Fibroblast of lung (primary cell): ENCODE data around the gene RNF2. TPM values are rescaled to one million over a fixed set of nuclear protein-coding genes. Genes with fewer than 3 reads are reported as not detected.

Experiments used
- DNase-seq, 2 donors: peaks; one replicate each; pipeline versions ENCODE4 v3.0.0 to v3.0.0-alpha.2; 2010; ENCODE audit warnings: low read depth in 2 of 2
- H2AFZ ChIP-seq: 2 replicates; pipeline ENCODE4 v1.5.1; 2012; ENCODE audit warnings: low read length, control low read depth, inconsistent platforms
- H3K27ac ChIP-seq: 2 replicates; pipeline ENCODE4 v1.5.1; 2011; ENCODE audit warnings: low read length, control low read depth; ENCODE audit not compliant: insufficient read depth
- H3K27me3 ChIP-seq: 2 replicates; pipeline ENCODE4 v1.5.1; 2011; ENCODE audit warnings: mild to moderate bottlenecking, low read length; ENCODE audit not compliant: control insufficient read depth, insufficient read depth
- H3K36me3 ChIP-seq: 2 replicates; pipeline ENCODE4 v1.5.1; 2011; ENCODE audit warnings: low read length; ENCODE audit not compliant: control insufficient read depth, insufficient read depth
- H3K4me1 ChIP-seq: 2 replicates; pipeline ENCODE4 v1.5.1; 2011; ENCODE audit warnings: low read length; ENCODE audit not compliant: control insufficient read depth, insufficient read depth; ENCODE audit errors: extremely low read depth
- H3K4me2 ChIP-seq: 2 replicates; pipeline ENCODE4 v1.5.1; 2011; ENCODE audit warnings: low read length, control low read depth; ENCODE audit not compliant: insufficient read depth; ENCODE audit errors: extremely low read depth
- H3K4me3 ChIP-seq, 4 experiments: fragments of 200-600 bp in 1 of 4; sonication (generic) in 1 of 4; replicated peaks in 1 of 4; 2 replicates each; pipeline ENCODE4 v1.5.1; 2011 to 2016; ENCODE audit warnings: low read length in 4 of 4, low read depth in 3 of 4, mild to moderate bottlenecking in 3 of 4, control low read depth in 2 of 4, inconsistent platforms in 1 of 4, mixed read lengths in 1 of 4; ENCODE audit not compliant: insufficient read depth in 1 of 4; ENCODE audit errors: control extremely low read depth in 1 of 4
- H3K79me2 ChIP-seq: 2 replicates; pipeline ENCODE4 v1.5.1; 2012; ENCODE audit warnings: mild to moderate bottlenecking, low read length, inconsistent platforms; ENCODE audit not compliant: control insufficient read depth, insufficient read depth
- H3K9ac ChIP-seq: 2 replicates; pipeline ENCODE4 v1.5.1; 2011; ENCODE audit warnings: mild to moderate bottlenecking, low read length, control low read depth; ENCODE audit not compliant: insufficient read depth
- H3K9me3 ChIP-seq: 2 replicates; pipeline ENCODE4 v1.5.1; 2012; ENCODE audit warnings: low read depth, low read length; ENCODE audit not compliant: control insufficient read depth, insufficient read depth
- H4K20me1 ChIP-seq: 2 replicates; pipeline ENCODE4 v1.5.1; 2011; ENCODE audit warnings: low read length; ENCODE audit not compliant: control insufficient read depth, insufficient read depth; ENCODE audit errors: extremely low read depth
- EZH2 ChIP-seq: IDR thresholded peaks from 2 replicates; pipeline ENCODE4 v1.5.1; 2012; ENCODE audit warnings: low read length, control low read depth, mild to moderate bottlenecking; ENCODE audit errors: missing control alignments
- polyA plus RNA-seq, 2 donors: library from polyadenylated mRNA; depleted of rRNA in 1 of 2; stranded (reverse) in 1 of 2; unstranded in 1 of 2; fragments of >200 nt; gene quantifications; 2 replicates each; pipeline ENCODE4 v1.2.1, GENCODE V29; 2011 to 2012; ENCODE audit warnings: missing spikeins in 1 of 2
- total RNA-seq: library from RNA; depleted of rRNA; stranded (reverse); fragments of >200 nt; gene quantifications from 2 replicates; pipeline ENCODE4 v1.2.1, GENCODE V29; 2014
- TF ChIP-seq, protein P1 (sequence below), 2 donors: IDR thresholded peaks in 1 of 2; conservative IDR thresholded peaks in 1 of 2; 1 replicate in 1 of 2; 2 replicates in 1 of 2; pipeline ENCODE4 v1.5.1; 2011 to 2012; ENCODE audit warnings: low read length in 2 of 2, control low read depth in 1 of 2, inconsistent platforms in 1 of 2, low read depth in 1 of 2, mild to moderate bottlenecking in 1 of 2

RNF2 gene
- total and polyA plus RNA-seq, 2 donors (not counting 1 experiment from before 2014, with no cell fraction given) = 19.7 to 40.6 TPM

DNA sequence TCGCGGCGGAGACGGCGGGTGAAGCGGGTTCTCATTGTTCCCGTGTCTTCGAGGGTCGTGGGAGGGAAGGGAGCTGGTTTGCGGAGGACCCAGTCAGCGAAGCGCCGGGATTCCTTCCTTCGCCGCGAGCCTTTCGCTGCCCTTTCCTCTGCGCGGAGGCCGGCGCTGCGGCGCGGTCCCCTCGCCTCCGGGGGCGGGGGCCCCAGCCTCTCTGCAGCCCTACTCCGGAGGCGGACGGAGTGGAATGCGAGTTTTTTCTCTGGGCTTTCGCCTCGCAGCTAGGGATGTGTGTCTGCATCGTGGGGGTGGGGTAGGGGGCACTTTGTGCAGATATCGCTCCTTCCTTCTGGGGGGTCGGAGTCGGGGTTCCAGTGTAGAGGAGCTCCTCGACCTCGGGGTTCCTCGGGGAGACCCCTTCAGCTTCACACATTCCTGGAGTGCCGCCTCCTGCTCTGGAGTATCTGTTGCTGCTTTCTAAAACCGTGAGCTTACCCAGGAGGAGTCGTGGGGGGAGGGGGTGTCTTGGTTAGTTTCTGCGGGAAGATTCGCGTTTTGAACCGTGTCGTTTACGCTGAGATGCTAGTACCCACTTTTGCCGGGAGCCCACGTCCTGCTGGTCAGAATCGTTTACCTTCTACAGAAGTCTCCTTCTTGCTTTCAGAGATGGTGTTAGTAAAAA, 595 bp downstream of the RNF2 start:
- H2AFZ ChIP-seq = peak overlapping the region; percentile 75
- peaks cover 28% of the 10 kb centered on the region for H3K79me2 ChIP-seq
- no peaks in the 10 kb centered on the region for H3K36me3 ChIP-seq
- H3K27me3 ChIP-seq = no peaks in the 10 kb centered on the region
- H3K9ac ChIP-seq = peak overlapping the region; percentile 76
- H3K4me2 ChIP-seq = peak overlapping the region; percentile 89
- peak; percentile 23 to 38 for DNase-seq
- H3K27ac ChIP-seq = peak overlapping the region; percentile 29
- no peaks in the 10 kb centered on the region for H3K4me1 ChIP-seq
- TF ChIP-seq, protein P1, sequence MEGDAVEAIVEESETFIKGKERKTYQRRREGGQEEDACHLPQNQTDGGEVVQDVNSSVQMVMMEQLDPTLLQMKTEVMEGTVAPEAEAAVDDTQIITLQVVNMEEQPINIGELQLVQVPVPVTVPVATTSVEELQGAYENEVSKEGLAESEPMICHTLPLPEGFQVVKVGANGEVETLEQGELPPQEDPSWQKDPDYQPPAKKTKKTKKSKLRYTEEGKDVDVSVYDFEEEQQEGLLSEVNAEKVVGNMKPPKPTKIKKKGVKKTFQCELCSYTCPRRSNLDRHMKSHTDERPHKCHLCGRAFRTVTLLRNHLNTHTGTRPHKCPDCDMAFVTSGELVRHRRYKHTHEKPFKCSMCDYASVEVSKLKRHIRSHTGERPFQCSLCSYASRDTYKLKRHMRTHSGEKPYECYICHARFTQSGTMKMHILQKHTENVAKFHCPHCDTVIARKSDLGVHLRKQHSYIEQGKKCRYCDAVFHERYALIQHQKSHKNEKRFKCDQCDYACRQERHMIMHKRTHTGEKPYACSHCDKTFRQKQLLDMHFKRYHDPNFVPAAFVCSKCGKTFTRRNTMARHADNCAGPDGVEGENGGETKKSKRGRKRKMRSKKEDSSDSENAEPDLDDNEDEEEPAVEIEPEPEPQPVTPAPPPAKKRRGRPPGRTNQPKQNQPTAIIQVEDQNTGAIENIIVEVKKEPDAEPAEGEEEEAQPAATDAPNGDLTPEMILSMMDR (conservative IDR thresholded peaks at IDR 0.05 in 1 of 2, IDR thresholded peaks at IDR 0.05 in 1 of 2; ENCODE audit: low read depth in 1 of 2, low read length in 2 of 2) = no peak
- no peak for TF ChIP-seq EZH2
- H3K4me3 ChIP-seq = peak overlapping the region; percentile 80 to 97 (median 90)
- no peaks in the 10 kb centered on the region for H3K9me3 ChIP-seq
- H4K20me1 ChIP-seq = peaks cover 4% of the 10 kb centered on the region

- no peaks in the 10 kb centered on the region for H3K9me3 ChIP-seq
- no peak overlapping the region for H2AFZ ChIP-seq
- peaks cover 34% of the 10 kb centered on the region for H3K79me2 ChIP-seq
- H4K20me1 ChIP-seq = peaks cover 4% of the 10 kb centered on the region
- no peak overlapping the region for H3K27ac ChIP-seq
- no peaks in the 10 kb centered on the region for H3K4me1 ChIP-seq
- no peaks in the 10 kb centered on the region for H3K36me3 ChIP-seq
- peak overlapping the region; percentile 80 to 97 (median 90) for H3K4me3 ChIP-seq
- H3K9ac ChIP-seq = peak overlapping the region; percentile 76
- TF ChIP-seq, protein P1 (conservative IDR thresholded peaks at IDR 0.05 in 1 of 2, IDR thresholded peaks at IDR 0.05 in 1 of 2; ENCODE audit: low read depth in 1 of 2, low read length in 2 of 2) = no peak
- no peak for TF ChIP-seq EZH2
- H3K4me2 ChIP-seq = peak overlapping the region; percentile 89
- H3K27me3 ChIP-seq = no peaks in the 10 kb centered on the region
- no peak for DNase-seq
These were observed 1.3 kb downstream of the RNF2 start for GRCh38 chr1:185046668-185047067.

- Histone ChIP-seq H2AFZ (no peak overlapping the region), H3K79me2 (peaks cover 48% of the 10 kb centered on the region), H4K20me1 (peaks cover 4% of the 10 kb centered on the region), H3K36me3 (no peaks in the 10 kb centered on the region), H3K4me1 (no peaks in the 10 kb centered on the region), H3K4me3 (no peak overlapping the region), H3K27ac (no peak overlapping the region), H3K4me2 (no peak overlapping the region), H3K9ac (no peak overlapping the region), H3K9me3 (no peaks in the 10 kb centered on the region), H3K27me3 (no peaks in the 10 kb centered on the region)
- no peak for DNase-seq
- TF ChIP-seq, protein P1 (conservative IDR thresholded peaks at IDR 0.05 in 1 of 2, IDR thresholded peaks at IDR 0.05 in 1 of 2; ENCODE audit: low read depth in 1 of 2, low read length in 2 of 2) = no peak
- no peak for TF ChIP-seq EZH2
These were observed 4.3 kb downstream of the RNF2 start for GRCh38 chr1:185049670-185050069.
